Measurements from ENCODE around the gene GCFC2.

Gene GCFC2

GRCh38 chr2:75645643-75646042 is 65.1 kb downstream of the GCFC2 start:
- H3K27ac ChIP-seq (replicated peaks), result no peak overlapping the region
- H3K4me3 ChIP-seq (replicated peaks; ENCODE audit: insufficient read depth, low read length), result no peak overlapping the region
- no peak for DNase-seq (ENCODE audit: low read depth in 1 of 2, low spot score in 1 of 2)
- no peaks in the 10 kb centered on the region for H3K27me3 ChIP-seq (ENCODE audit: insufficient read depth, poor library complexity, severe bottlenecking)
- no peak for TF ChIP-seq CTCF (IDR thresholded peaks at IDR 0.05; ENCODE audit: insufficient read depth, low read length)
- TF ChIP-seq GABPA (IDR thresholded peaks at IDR 0.05; ENCODE audit: low read depth), result no peak

- Histone ChIP-seq H3K27ac (replicated peaks) (no peak overlapping the region), H3K27me3 (ENCODE audit: insufficient read depth, poor library complexity, severe bottlenecking) (no peaks in the 10 kb centered on the region), H3K4me3 (replicated peaks; ENCODE audit: insufficient read depth, low read length) (no peak overlapping the region)
- no peak for TF ChIP-seq POLR2AphosphoS5 (IDR thresholded peaks at IDR 0.05; ENCODE audit: low read depth)
- TF ChIP-seq REST (IDR thresholded peaks at IDR 0.05; ENCODE audit: insufficient replicate concordance, low read depth), result no peak
- no peak for TF ChIP-seq GABPA (IDR thresholded peaks at IDR 0.05; ENCODE audit: low read depth)
- no peak for TF ChIP-seq CTCF (IDR thresholded peaks at IDR 0.05; ENCODE audit: insufficient read depth, low read length)
- TF ChIP-seq SPI1 (IDR thresholded peaks at IDR 0.05; ENCODE audit: borderline replicate concordance, low read depth), result no peak
- no peak for DNase-seq (ENCODE audit: low read depth in 1 of 2, low spot score in 1 of 2)
These were observed 66.7 kb downstream of the GCFC2 start for GRCh38 chr2:75643980-75644379.

DNA sequence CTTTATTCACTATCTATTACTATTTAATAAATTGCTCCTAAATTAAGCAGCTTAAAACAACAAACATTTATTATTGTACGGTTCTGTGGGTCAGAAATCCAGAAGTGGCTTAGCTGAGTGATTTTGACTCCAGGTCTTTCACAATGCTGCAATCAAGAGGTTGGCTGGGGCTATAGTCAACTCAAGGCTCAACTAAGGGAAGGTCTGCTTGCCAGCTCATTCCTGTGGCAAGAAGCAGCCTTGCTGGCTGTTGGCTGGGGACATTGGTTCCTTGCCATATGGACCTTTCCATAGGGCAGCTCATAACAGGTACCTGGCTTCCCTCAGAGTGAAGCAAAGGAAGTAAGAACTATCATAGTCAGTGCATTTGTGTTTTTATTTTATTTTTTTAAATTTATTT is 69.1 kb downstream of the GCFC2 start:
- no peak for DNase-seq (ENCODE audit: low read depth in 1 of 2, low spot score in 1 of 2)
- TF ChIP-seq REST (IDR thresholded peaks at IDR 0.05; ENCODE audit: insufficient replicate concordance, low read depth) (no peak), POLR2AphosphoS5 (IDR thresholded peaks at IDR 0.05; ENCODE audit: low read depth) (no peak), GABPA (IDR thresholded peaks at IDR 0.05; ENCODE audit: low read depth) (no peak), CTCF (IDR thresholded peaks at IDR 0.05; ENCODE audit: insufficient read depth, low read length) (no peak), SPI1 (IDR thresholded peaks at IDR 0.05; ENCODE audit: borderline replicate concordance, low read depth) (no peak)
- no peaks in the 10 kb centered on the region for H3K27me3 ChIP-seq (ENCODE audit: insufficient read depth, poor library complexity, severe bottlenecking)
- no peak overlapping the region for H3K4me3 ChIP-seq (replicated peaks; ENCODE audit: insufficient read depth, low read length)
- no peak overlapping the region for H3K27ac ChIP-seq (replicated peaks)

DNA sequence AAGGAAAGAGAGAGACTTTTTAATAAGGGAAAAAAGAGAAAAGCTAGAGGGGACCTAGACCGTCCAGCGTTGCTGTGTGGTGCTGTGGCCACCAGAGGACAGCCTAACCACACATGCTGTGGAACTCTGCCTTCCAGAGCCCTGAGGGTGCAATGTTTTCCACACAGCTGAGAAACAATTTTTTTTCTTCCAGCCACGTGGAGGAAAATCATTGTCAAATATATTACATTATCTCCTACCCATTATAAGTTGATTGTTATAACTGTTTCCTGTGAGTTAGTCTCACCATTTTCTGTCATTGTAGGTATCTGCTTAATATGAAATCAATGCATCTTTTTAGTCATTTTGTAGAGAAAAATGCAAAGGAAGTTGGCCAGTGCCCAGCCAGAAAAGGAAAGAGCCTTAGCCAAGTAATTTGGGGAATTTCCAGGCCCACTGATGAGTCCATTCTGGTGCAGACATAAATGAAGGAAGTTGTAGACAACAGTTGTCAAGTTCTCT is 70.0 kb downstream of the GCFC2 start:
- H3K27ac ChIP-seq (replicated peaks), result no peak overlapping the region
- H3K27me3 ChIP-seq (ENCODE audit: insufficient read depth, poor library complexity, severe bottlenecking), result no peaks in the 10 kb centered on the region
- peak in 1 of 2 experiments; percentile 45 for DNase-seq (ENCODE audit: low read depth in 1 of 2, low spot score in 1 of 2)
- TF ChIP-seq GABPA (IDR thresholded peaks at IDR 0.05; ENCODE audit: low read depth) (no peak), SPI1 (IDR thresholded peaks at IDR 0.05; ENCODE audit: borderline replicate concordance, low read depth) (no peak), CTCF (IDR thresholded peaks at IDR 0.05; ENCODE audit: insufficient read depth, low read length) (peak; percentile 99)
- no peak overlapping the region for H3K4me3 ChIP-seq (replicated peaks; ENCODE audit: insufficient read depth, low read length)
